ENCODE results near the gene SREK1IP1.

Gene SREK1IP1

GRCh38 chr5:64682608-64683007 is 85.9 kb downstream of the SREK1IP1 start:
- no peak for DNase-seq (ENCODE audit: low read depth)

- no peak for DNase-seq (ENCODE audit: low read depth)
Observed at GRCh38 chr5:64680289-64680688, 88.2 kb downstream of the SREK1IP1 start.

- DNase-seq (ENCODE audit: low read depth): no peak
Observed at GRCh38 chr5:64678374-64678773, 90.1 kb downstream of the SREK1IP1 start.

- no peak for DNase-seq (ENCODE audit: low read depth)
Observed at GRCh38 chr5:64671678-64672077, 96.8 kb downstream of the SREK1IP1 start.

GRCh38 chr5:64670277-64670676 is 98.2 kb downstream of the SREK1IP1 start:
- no peak for DNase-seq (ENCODE audit: low read depth)
